Measurements from ENCODE around the gene SIPA1L3.

The SIPA1L3 gene

GRCh38 chr19:37994823-37995130, 87.8 kb downstream of the SIPA1L3 start:
- H3K27me3 ChIP-seq (ENCODE audit: insufficient read depth, low read length), result no peaks in the 10 kb centered on the region
- 0 out of 2 replicates have a peak, but pooled peaks cover 5% of the 10 kb centered on the region for H3K79me2 ChIP-seq (ENCODE audit: insufficient read depth, low read length)
- TF ChIP-seq EZH2 (IDR thresholded peaks at IDR 0.05; ENCODE audit: borderline replicate concordance, low read length) (no peak), CTCF (IDR thresholded peaks at IDR 0.05; ENCODE audit: low read length) (no peak)
- no peak overlapping the region for H3K4me2 ChIP-seq (ENCODE audit: low read length)
- H3K36me3 ChIP-seq (ENCODE audit: insufficient read depth, low read length), result peaks cover 17% of the 10 kb centered on the region; the same call in 1 of the 2 replicates
- no peaks in the 10 kb centered on the region for H3F3A ChIP-seq (ENCODE audit: insufficient read depth, low read length)
- H3K4me3 ChIP-seq (ENCODE audit: low read depth, low read length, poor library complexity, severe bottlenecking), result no peak overlapping the region
- no peaks in the 10 kb centered on the region for H4K20me1 ChIP-seq (ENCODE audit: insufficient read depth, low read length)
- H3K27ac ChIP-seq (ENCODE audit: low read depth, low read length, poor library complexity, severe bottlenecking), result peak overlapping the region; percentile 21
- H3K9me2 ChIP-seq (ENCODE audit: low read depth, low read length), result no peaks in the 10 kb centered on the region
- no peak overlapping the region for H3K9ac ChIP-seq (ENCODE audit: low read length)
- H2AFZ ChIP-seq (ENCODE audit: low read length), result no peak overlapping the region
- peaks cover 26% of the 10 kb centered on the region for H3K4me1 ChIP-seq (ENCODE audit: insufficient read depth, low read length, severe bottlenecking)
- H3K9me3 ChIP-seq (ENCODE audit: low read length), result no peaks in the 10 kb centered on the region

- Histone ChIP-seq H3K9ac (ENCODE audit: low read length) (no peak overlapping the region), H3K79me2 (ENCODE audit: insufficient read depth, low read length) (0 out of 2 replicates have a peak, but pooled peaks cover 5% of the 10 kb centered on the region), H3K4me2 (ENCODE audit: low read length) (no peak overlapping the region), H3K9me3 (ENCODE audit: low read length) (no peaks in the 10 kb centered on the region), H2AFZ (ENCODE audit: low read length) (no peak overlapping the region), H3K4me3 (ENCODE audit: low read depth, low read length, poor library complexity, severe bottlenecking) (no peak overlapping the region), H3F3A (ENCODE audit: insufficient read depth, low read length) (no peaks in the 10 kb centered on the region), H3K36me3 (ENCODE audit: insufficient read depth, low read length) (peaks cover 17% of the 10 kb centered on the region; the same call in 1 of the 2 replicates), H3K4me1 (ENCODE audit: insufficient read depth, low read length, severe bottlenecking) (peaks cover 26% of the 10 kb centered on the region), H4K20me1 (ENCODE audit: insufficient read depth, low read length) (no peaks in the 10 kb centered on the region), H3K27ac (ENCODE audit: low read depth, low read length, poor library complexity, severe bottlenecking) (peak overlapping the region; percentile 21), H3K27me3 (ENCODE audit: insufficient read depth, low read length) (no peaks in the 10 kb centered on the region), H3K9me2 (ENCODE audit: low read depth, low read length) (no peaks in the 10 kb centered on the region)
- TF ChIP-seq EZH2 (IDR thresholded peaks at IDR 0.05; ENCODE audit: borderline replicate concordance, low read length), result no peak
- TF ChIP-seq CTCF (IDR thresholded peaks at IDR 0.05; ENCODE audit: low read length), result no peak
These were observed 88.3 kb downstream of the SIPA1L3 start for GRCh38 chr19:37995346-37995745.

DNA sequence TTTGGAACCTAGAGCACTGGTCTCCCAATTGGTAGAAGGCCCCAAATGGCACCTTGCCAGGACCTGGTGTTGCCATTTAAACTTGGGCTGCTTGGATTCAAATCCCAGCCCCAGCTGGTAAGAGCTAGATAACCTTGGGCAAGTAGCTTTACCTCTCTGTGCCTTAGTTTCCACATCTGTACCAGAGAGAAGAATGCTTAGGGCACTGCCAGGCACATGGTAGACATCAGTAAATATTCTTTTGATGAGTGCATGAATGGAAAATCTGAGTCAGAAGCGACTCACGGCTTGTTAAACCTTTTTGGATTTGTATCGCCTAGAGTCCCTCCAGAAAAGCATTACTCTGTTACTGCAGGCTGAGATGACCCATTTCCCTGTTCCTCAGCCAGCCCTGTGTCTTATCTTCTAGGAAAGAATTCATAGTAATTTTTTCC, 90.9 kb downstream of the SIPA1L3 start:
- H3K9ac ChIP-seq (ENCODE audit: low read length), result no peak overlapping the region
- no peaks in the 10 kb centered on the region for H4K20me1 ChIP-seq (ENCODE audit: insufficient read depth, low read length)
- H2AFZ ChIP-seq (ENCODE audit: low read length), result no peak overlapping the region
- 0 out of 2 replicates have a peak, but pooled peaks cover 5% of the 10 kb centered on the region for H3K79me2 ChIP-seq (ENCODE audit: insufficient read depth, low read length)
- H3K9me3 ChIP-seq (ENCODE audit: low read length), result no peaks in the 10 kb centered on the region
- no peak for TF ChIP-seq CTCF (IDR thresholded peaks at IDR 0.05; ENCODE audit: low read length)
- no peaks in the 10 kb centered on the region for H3F3A ChIP-seq (ENCODE audit: insufficient read depth, low read length)
- H3K9me2 ChIP-seq (ENCODE audit: low read depth, low read length), result no peaks in the 10 kb centered on the region
- H3K4me2 ChIP-seq (ENCODE audit: low read length), result no peak overlapping the region
- H3K4me3 ChIP-seq (ENCODE audit: low read depth, low read length, poor library complexity, severe bottlenecking), result no peak overlapping the region
- H3K27me3 ChIP-seq (ENCODE audit: insufficient read depth, low read length), result no peaks in the 10 kb centered on the region
- H3K4me1 ChIP-seq (ENCODE audit: insufficient read depth, low read length, severe bottlenecking), result peaks cover 23% of the 10 kb centered on the region
- H3K27ac ChIP-seq (ENCODE audit: low read depth, low read length, poor library complexity, severe bottlenecking), result peak overlapping the region; percentile 35
- H3K36me3 ChIP-seq (ENCODE audit: insufficient read depth, low read length), result peaks cover 17% of the 10 kb centered on the region; the same call in 1 of the 2 replicates

Data from OCI-LY1 (cell line).